Measurements from ENCODE around the gene SHC2.
"Not testable (repeated sequence)": the region's sequence is repeated elsewhere in the genome, so short reads cannot be mapped to it uniquely, and the experiment has no call there.

The SHC2 gene

DNA sequence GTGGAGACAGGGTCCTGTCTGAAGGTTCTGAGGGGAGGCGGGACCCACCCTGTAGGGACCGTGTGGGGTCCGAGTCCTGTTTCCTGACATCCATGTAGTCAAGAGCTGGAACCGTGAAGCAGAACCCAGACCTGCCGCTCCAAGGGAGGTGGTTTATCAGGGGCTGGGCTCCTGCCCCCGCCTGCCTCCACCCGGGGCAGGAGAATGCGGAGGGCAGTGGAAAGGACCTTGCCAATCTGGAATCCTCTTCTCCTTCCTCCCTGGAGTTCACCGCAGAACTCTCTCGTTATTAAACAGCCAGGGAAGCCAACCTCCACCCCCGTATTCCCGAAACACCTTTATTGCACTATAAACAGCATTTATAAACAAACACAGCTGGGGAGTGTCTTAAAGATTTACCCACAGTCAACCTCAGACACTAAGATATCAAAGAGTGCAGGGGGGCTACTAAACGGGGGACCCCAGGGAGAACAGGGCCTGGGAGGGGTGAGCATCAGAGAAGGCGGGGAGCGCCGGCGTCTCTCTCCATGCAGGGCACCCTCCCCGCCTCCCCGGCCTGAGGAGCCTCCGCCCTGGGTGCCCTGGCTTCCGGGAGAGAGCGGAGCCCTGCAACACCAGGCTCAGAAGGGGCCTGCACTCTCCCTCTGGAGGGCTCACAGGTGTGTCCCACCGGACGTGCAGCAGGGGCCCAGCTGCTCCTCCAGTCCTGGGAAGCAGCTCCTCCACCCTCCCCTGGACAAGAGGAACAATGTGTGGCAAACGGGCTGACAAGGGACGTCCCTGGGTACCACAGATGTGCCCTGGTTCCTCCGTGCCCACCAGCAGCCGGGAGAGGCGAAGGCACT lies 55.5 kb downstream of the SHC2 start:
- DNase-seq, result no peak

GRCh38 chr19:403221-404027 lies 57.4 kb downstream of the SHC2 start:
- no peak for DNase-seq

DNA sequence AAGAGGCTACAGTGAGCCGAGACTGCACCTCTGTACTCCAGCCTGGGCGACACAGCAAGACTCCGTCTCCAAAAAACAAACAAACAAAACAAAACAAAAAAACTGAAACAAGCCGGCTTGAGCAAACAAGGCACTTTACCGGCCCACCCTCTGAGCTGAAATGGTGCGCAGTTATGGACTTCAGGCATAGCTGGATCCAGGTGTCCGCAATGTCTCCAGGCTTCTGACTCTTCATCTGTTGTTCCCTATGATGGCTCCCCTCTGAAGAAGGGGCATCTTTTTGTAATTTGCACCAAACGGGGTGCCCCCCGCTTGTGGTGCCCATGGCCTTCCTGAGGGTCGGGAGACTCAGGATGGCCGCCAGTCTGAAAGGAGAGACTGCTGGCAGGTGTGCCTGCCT lies 58.0 kb downstream of the SHC2 start:
- no peak for DNase-seq

GRCh38 chr19:401866-402511 lies 58.8 kb downstream of the SHC2 start:
- DNase-seq, result no peak

DNA sequence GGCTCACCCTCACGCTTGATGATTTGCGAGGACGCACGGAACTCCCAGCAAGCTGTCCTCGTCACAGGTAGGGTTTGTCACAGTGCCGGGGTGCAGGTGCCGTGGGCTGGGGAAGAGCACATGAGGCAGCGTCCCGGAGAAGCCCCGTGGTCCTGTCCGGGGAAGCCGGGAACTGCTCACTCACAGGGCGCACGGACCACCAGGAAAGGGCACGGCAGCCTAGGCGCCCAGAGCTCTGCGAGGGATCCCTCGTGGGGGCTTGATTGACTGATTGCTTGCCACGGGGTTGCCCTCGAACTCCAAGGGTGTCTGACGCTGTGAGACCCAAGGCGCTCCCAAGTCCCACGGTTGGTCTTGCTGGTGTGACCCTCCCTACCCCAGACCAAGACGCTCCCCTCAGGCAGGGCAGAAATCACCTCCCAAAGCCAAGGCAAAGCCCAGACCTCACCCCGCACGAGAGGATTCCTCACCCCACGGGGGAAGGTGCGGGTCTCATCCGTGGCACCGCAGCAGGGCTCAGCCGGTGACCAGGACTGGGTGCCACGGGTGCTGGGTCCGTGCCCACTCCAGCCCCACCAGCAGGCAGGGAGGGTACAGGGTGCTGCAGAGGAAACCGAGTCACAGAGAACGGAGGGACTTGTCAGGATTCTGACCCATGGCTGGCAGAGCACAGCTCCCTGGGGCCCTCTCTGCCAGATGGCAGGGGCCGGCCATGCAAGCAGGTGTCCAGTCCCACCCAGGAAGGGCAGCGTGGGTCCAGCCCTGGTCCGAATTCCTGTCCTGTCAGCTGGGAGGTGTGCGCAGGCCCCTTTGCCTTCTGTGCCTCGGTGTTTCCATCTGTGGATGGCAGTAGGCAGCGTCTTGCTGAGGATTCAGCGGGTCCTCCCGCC lies 59.6 kb downstream of the SHC2 start:
- DNase-seq, result no peak

GRCh38 chr19:399370-399769 lies 61.5 kb downstream of the SHC2 start:
- DNase-seq, result no peak

DNA sequence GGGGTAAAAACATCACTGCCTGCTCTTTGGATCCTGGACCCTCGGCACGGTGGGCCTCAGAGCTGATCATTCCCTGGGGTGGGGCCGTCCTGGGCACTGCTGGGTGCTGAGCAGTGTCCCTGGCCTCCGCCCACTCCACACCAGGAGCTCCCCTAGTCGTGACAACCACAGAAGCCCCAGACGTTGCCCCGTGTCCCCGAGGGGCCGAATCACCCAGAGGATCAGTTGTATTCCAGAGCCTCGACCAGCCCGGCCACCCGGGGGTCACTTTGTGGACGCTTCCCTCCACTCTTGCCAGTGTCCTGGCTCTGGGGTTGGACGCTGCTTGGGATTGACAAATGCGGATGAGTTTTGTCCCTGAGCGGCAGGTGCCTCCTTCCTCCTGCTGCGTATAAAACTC lies 62.1 kb downstream of the SHC2 start:
- no peak for DNase-seq

DNA sequence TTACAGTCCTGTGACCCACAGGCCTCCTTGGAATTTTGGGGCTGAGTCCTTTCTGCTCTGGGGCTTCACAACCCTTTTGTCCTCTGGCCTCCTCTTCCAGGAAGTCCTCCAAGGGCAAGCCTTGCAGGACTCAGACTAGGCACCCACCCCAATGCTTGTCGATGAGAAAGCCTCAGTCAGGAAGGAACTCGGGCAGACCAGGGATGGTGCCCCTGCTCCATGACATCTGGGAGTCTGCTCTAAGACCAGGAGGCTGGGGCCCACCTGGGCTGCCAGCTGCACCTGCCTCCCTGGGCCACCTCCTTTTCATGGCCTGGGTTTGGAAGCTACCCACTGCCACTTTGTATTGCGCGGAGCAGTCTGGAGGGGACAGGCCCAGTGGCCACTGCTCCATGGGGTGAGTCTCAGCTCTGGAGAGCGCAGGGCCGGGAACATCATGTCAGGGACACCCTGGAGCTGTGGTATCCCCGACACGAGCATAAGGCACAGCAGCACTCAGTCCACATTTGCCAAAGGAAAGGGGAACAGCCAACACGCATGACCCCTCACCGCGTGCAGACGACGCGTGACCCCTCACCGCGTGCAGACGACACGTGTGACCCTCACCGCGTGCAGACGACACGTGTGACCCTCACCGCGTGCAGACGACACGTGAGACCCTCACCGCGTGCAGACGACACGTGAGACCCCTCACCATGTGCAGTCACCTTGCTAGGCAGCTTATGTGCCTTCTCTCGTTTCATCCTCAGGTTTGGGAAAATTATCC lies 62.7 kb downstream of the SHC2 start:
- DNase-seq, result no peak

DNA sequence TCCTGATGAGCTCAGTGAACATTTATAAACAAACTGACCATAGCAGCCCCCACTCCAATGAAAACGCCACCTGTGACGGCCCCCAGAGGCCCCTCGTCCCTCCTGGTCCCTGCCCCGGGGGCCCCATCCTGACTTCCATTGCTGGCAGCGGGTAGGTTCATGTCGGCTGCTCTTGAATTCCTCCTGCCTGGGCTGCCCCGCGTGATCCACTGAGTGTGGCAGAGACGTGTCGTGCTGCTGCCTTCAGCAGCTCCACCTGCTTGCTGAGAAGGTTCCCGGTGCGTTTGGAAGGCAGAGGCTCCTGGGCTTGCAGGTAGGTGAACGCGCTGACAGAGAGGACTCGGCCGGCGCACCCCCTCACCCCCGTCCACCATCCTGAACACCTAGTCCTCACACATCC lies 63.5 kb downstream of the SHC2 start:
- no peak for DNase-seq

DNA sequence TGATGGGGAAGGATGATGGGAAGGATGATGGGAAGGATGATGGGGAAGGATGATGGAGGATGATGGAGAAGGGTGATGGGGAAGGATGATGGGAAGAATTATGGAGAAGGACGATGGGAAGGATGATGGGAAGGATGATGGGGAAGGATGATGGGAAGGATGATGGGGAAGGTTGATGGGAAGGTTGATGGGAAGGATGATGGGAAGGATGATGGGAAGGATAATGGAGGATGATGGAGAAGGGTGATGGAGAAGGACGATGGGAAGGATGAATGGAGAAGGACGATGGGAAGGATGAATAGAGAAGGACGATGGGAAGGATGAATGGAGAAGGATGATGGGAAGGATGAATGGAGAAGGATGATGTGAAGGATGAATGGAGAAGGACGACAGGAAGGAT lies 65.4 kb downstream of the SHC2 start:
- DNase-seq, result no peak

- not testable (repeated sequence) for DNase-seq
Measured at GRCh38 chr19:394857-395256, 66.0 kb downstream of the SHC2 start.

DNA sequence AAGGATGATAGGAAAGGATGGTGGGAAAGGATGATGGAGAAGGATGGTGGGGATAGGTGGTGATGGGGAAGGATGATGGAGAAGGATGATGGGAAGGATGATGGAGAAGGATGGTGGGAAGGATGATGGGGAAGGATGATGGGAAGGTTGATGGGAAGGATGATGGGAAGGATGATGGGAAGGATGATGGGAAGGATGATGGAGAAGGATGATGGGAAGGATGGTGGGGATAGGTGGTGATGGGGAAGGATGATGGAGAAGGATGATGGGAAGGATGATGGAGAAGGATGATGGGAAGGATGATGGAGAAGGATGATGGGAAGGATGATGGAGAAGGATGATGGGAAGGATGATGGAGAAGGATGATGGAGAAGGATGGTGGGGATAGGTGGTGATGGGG lies 67.3 kb downstream of the SHC2 start:
- DNase-seq, result not testable (repeated sequence)

- DNase-seq, result no peak
Measured at GRCh38 chr19:392375-392970, 68.4 kb downstream of the SHC2 start.

DNA sequence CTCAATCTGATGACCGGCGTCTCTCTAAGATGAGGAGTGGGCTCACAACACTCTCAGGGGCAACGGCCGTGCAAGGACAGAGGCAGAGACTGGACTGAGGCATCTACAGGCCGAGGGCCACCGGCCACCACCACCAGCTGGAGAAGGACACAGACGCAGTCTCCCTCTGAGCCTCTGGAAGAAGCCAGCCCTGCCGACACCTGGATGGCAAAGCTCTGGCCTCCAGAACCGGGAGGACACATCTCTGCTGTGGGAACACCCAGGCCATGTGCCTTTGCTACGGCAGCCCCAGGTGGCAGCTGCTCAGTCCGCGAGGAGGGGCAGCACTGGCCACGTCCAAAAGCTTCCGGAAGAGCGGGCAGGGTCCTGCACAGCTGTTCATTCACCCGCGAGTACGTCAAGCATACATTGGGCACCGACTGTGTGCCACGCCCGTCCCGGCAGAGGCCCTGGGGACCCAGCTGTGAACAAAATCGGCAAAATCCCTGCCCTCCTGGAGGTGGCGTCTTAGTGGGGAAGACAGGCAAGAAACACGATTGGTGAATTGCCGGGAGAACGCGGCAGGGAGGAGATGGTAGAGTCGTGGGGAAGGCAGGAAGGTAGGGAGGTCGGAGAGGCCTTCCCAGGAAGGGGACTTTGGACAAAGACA lies 69.0 kb downstream of the SHC2 start:
- no peak for DNase-seq

- DNase-seq, result no peak
Measured at GRCh38 chr19:391207-391557, 69.7 kb downstream of the SHC2 start.

DNA sequence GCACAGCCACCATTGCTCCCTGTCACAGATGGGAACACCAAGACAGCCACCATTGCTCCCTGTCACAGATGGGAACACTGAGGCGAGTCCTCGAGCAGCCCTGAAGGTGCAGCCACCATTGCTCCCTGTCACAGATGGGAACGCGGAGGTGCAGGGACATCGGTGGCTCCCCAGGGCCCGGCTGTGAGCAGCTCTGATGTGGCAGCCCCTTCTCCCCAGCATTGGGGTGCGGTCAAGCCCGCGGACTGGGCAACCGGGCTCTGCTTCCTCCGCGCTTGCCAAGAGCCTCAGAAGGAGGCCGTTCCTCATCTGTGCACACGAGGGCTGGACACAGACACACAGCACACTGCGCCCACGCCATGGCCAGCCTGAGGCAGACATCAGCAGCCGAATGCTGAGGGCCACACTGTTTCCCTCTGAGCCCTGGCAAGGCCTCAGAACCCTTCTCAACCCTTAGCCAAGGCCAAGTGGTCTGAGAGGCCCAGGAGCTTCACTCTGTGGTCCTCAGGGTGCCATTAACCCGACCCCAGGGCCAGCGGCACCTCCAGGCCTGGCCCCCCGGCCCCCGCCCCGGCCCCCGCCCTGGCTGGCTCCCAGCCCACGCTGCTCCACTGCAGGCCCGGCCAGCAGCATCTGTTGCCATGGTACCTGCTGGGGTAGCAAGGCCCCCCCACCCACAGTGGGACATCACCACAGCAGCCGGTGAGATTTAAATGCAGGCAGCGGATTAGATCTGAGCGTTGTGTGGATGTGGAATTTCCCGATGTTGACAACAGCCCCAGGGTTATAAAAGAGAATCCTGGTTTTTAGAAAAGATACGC lies 70.2 kb downstream of the SHC2 start:
- no peak for DNase-seq

GRCh38 chr19:389935-390289 lies 70.9 kb downstream of the SHC2 start:
- DNase-seq, result no peak

- no peak for DNase-seq
Measured at GRCh38 chr19:389255-389934, 71.4 kb downstream of the SHC2 start.

- no peak for DNase-seq
Measured at GRCh38 chr19:388691-389090, 72.1 kb downstream of the SHC2 start.

- DNase-seq, result no peak
Measured at GRCh38 chr19:387777-388176, 73.1 kb downstream of the SHC2 start.
